GM12892 (cell line): ENCODE data around the gene SLC7A8.
"Not testable (repeated sequence)": the region's sequence is repeated elsewhere in the genome, so short reads cannot be mapped to it uniquely, and the experiment has no call there.

Experiments
- DNase-seq: peaks from one replicate; pipeline ENCODE4 v3.0.0; 2011; ENCODE audit not compliant: insufficient read length
- FAIRE-seq: peaks from 2 replicates; lab custom pipeline; 2011; peaks lifted over from hg19 to GRCh38; lab: Jason Lieb, UNC
- POLR2A ChIP-seq: IDR thresholded peaks from 2 replicates; pipeline ENCODE4 v1.6.1; 2011; ENCODE audit warnings: low read depth, low read length, control low read depth
- POLR2AphosphoS5 ChIP-seq: IDR thresholded peaks from 2 replicates; pipeline ENCODE4 v1.6.1; 2011; ENCODE audit warnings: low read depth, low read length, control low read depth
- TAF1 ChIP-seq: IDR thresholded peaks from 2 replicates; pipeline ENCODE4 v1.6.1; 2011; ENCODE audit warnings: low read depth, mild to moderate bottlenecking, control low read depth, low read length, borderline replicate concordance

The SLC7A8 gene

GRCh38 chr14:23206422-23207145 lies 23.1 kb upstream of the SLC7A8 start:
- DNase-seq (no peak), FAIRE-seq (no peak)
- TF ChIP-seq POLR2A, result no peak
- TF ChIP-seq TAF1, result no peak
- TF ChIP-seq POLR2AphosphoS5, result no peak

- TF ChIP-seq POLR2AphosphoS5 (no peak), POLR2A (no peak), TAF1 (no peak)
Observed at GRCh38 chr14:23202001-23202400, 18.5 kb upstream of the SLC7A8 start.

GRCh38 chr14:23199141-23199540 lies 15.7 kb upstream of the SLC7A8 start:
- FAIRE-seq, result not testable (repeated sequence)

More at GRCh38 chr14:23202001-23202400, 18.5 kb upstream of the SLC7A8 start:
- DNase-seq, result no peak
- no peak for FAIRE-seq

GRCh38 chr14:23196487-23196886 lies 13.0 kb upstream of the SLC7A8 start:
- not testable (repeated sequence) for FAIRE-seq

More at GRCh38 chr14:23199141-23199540, 15.7 kb upstream of the SLC7A8 start:
- not testable (repeated sequence) for DNase-seq

GRCh38 chr14:23195552-23196101 lies 12.2 kb upstream of the SLC7A8 start:
- no peak for FAIRE-seq
- TF ChIP-seq TAF1, result no peak
- no peak for TF ChIP-seq POLR2AphosphoS5

More at GRCh38 chr14:23196487-23196886, 13.0 kb upstream of the SLC7A8 start:
- DNase-seq, result not testable (repeated sequence)

GRCh38 chr14:23193432-23193831 lies 10.0 kb upstream of the SLC7A8 start:
- no peak for TF ChIP-seq POLR2A
- no peak for TF ChIP-seq POLR2AphosphoS5
- TF ChIP-seq TAF1, result no peak
- FAIRE-seq (no peak), DNase-seq (no peak)

More at GRCh38 chr14:23195552-23196101, 12.2 kb upstream of the SLC7A8 start:
- no peak for DNase-seq

GRCh38 chr14:23187925-23188324 lies 4.5 kb upstream of the SLC7A8 start:
- TF ChIP-seq POLR2AphosphoS5 (no peak), POLR2A (no peak), TAF1 (no peak)
- DNase-seq, result no peak
- no peak for FAIRE-seq

- TF ChIP-seq TAF1, result no peak
- no peak for TF ChIP-seq POLR2A
- TF ChIP-seq POLR2AphosphoS5, result no peak
- DNase-seq, result no peak
- FAIRE-seq, result no peak
Observed at GRCh38 chr14:23186913-23187654, 3.6 kb upstream of the SLC7A8 start.

- TF ChIP-seq POLR2A (no peak), TAF1 (no peak), POLR2AphosphoS5 (no peak)
- DNase-seq (no peak), FAIRE-seq (no peak)
Observed at GRCh38 chr14:23185063-23185462, 1.6 kb upstream of the SLC7A8 start.

GRCh38 chr14:23183158-23183470 lies 346 bp downstream of the SLC7A8 start:
- no peak for FAIRE-seq
- DNase-seq, result no peak
- TF ChIP-seq TAF1, result no peak
- TF ChIP-seq POLR2AphosphoS5, result no peak
- no peak for TF ChIP-seq POLR2A

GRCh38 chr14:23182372-23183157 lies 895 bp downstream of the SLC7A8 start:
- no peak for TF ChIP-seq TAF1
- TF ChIP-seq POLR2AphosphoS5, result no peak
- no peak for TF ChIP-seq POLR2A
- FAIRE-seq (no peak), DNase-seq (no peak)
